Tibial nerve (tissue), 4 donors: ENCODE data around the gene SMG6. TPM values are rescaled to one million over a fixed set of nuclear protein-coding genes. Genes with fewer than 3 reads are reported as not detected.

Source experiments
- DNase-seq, 2 donors: peaks; one replicate each; pipeline ENCODE4 v3.0.0-alpha.2; 2019; ENCODE audit warnings: low spot score in 2 of 2
- H3K27ac ChIP-seq, 4 donors: fragments of 200-600 bp; sonication (generic) in 3 of 4; one replicate each; pipeline ENCODE4 v1.5.1; 2017 to 2019; ENCODE audit warnings: mild to moderate bottlenecking in 1 of 4
- H3K27me3 ChIP-seq, 2 donors: fragments of 200-600 bp; sonication (generic) in 1 of 2; one replicate each; pipeline versions ENCODE4 v1.5.1 to v1.6.0; 2017 to 2019
- H3K36me3 ChIP-seq, 3 donors: fragments of 200-600 bp; sonication (generic); one replicate each; pipeline ENCODE4 v1.5.1; 2018 to 2019
- H3K4me1 ChIP-seq, 4 donors: fragments of 200-600 bp; sonication (generic) in 3 of 4; one replicate each; pipeline ENCODE4 v1.5.1; 2017 to 2019
- H3K4me3 ChIP-seq, 4 donors: fragments of 200-600 bp; sonication (generic) in 3 of 4; one replicate each; pipeline ENCODE4 v1.5.1; 2017 to 2019; ENCODE audit warnings: mild to moderate bottlenecking in 1 of 4, moderate library complexity in 1 of 4
- H3K9me3 ChIP-seq, 4 donors: fragments of 200-600 bp; sonication (generic) in 3 of 4; one replicate each; pipeline ENCODE4 v1.5.1; 2017 to 2019
- CTCF ChIP-seq, 5 experiments: fragments of 200-600 bp in 3 of 5; fragments of 450-650 bp in 2 of 5; sonication (generic) in 3 of 5; IDR thresholded peaks; one replicate each; pipeline ENCODE4 v1.5.1; 2016 to 2019; ENCODE audit warnings: antibody characterized with exemption in 5 of 5, mild to moderate bottlenecking in 3 of 5, moderate library complexity in 2 of 5
- EP300 ChIP-seq, 2 donors: sonication (generic); formaldehyde crosslinking; IDR thresholded peaks; one replicate each; pipeline ENCODE4 v1.6.1; 2017; ENCODE audit warnings: antibody characterized with exemption in 2 of 2, mild to moderate bottlenecking in 1 of 2
- POLR2A ChIP-seq, 2 donors: fragments of 450-650 bp; IDR thresholded peaks; one replicate each; pipeline ENCODE4 v1.6.1; 2017; ENCODE audit warnings: antibody characterized with exemption in 2 of 2, mild to moderate bottlenecking in 2 of 2, moderate library complexity in 2 of 2
- WGBS, 2 donors: methylation state at CpG; one replicate each; pipeline ENCODE4 v1.1.5; 2018; 5-methylcytosine and 5-hydroxymethylcytosine counted together
- total RNA-seq, 4 donors: library from RNA; depleted of rRNA; stranded (reverse); fragments of >200 nt; gene quantifications; one replicate each; pipeline ENCODE4 v1.1.0, GENCODE V29; 2016

The SMG6 gene
- total RNA-seq, 4 donors from 2014 or later: 29.5 to 86.5 (median 40.1) TPM

- H3K9me3 ChIP-seq: no peaks in the 10 kb centered on the region
- peak overlapping the region; percentile 14 to 69 (median 48) for H3K4me3 ChIP-seq
- DNase-seq: no peak
- peaks cover 3 to 79% (median 41%) of the 10 kb centered on the region in 4 donors for H3K4me1 ChIP-seq
- peaks cover 0 to 23% of the 10 kb centered on the region in 2 donors for H3K27me3 ChIP-seq
- 3 to 4% methylated on average over 13 to 15 of the region's 16 CpGs for WGBS, 2 donors
- peak overlapping the region in 3 of 4 donors; percentile 55 to 92 (median 92) for H3K27ac ChIP-seq
- peaks cover 0 to 22% (median 0%) of the 10 kb centered on the region in 3 donors for H3K36me3 ChIP-seq
- no peak for TF ChIP-seq EP300 (IDR thresholded peaks at IDR 0.05)
- TF ChIP-seq CTCF (IDR thresholded peaks at IDR 0.05): no peak
- TF ChIP-seq POLR2A (IDR thresholded peaks at IDR 0.05): no peak
Measured at GRCh38 chr17:2054262-2054511, 249.4 kb downstream of the SMG6 start.

GRCh38 chr17:2053380-2054261 is 250.0 kb downstream of the SMG6 start:
- H3K4me3 ChIP-seq: peak overlapping the region; percentile 14 to 69 (median 48)
- H3K4me1 ChIP-seq: peaks cover 3 to 79% (median 41%) of the 10 kb centered on the region in 4 donors
- 4 to 10% methylated on average over 31 to 76 of the region's 84 CpGs for WGBS, 2 donors
- no peaks in the 10 kb centered on the region for H3K9me3 ChIP-seq
- H3K27me3 ChIP-seq: peaks cover 0 to 18% of the 10 kb centered on the region in 2 donors
- peaks cover 0 to 22% (median 0%) of the 10 kb centered on the region in 3 donors for H3K36me3 ChIP-seq
- DNase-seq: peak; percentile 73 to 76
- peak; percentile 51 to 81 (median 67) for TF ChIP-seq CTCF (IDR thresholded peaks at IDR 0.05)
- peak in 1 of 2 donors; percentile 18 for TF ChIP-seq POLR2A (IDR thresholded peaks at IDR 0.05)
- TF ChIP-seq EP300 (IDR thresholded peaks at IDR 0.05): peak in 1 of 2 donors; percentile 27
- H3K27ac ChIP-seq: peak overlapping the region in 3 of 4 donors; percentile 55 to 92 (median 92)

- TF ChIP-seq CTCF (IDR thresholded peaks at IDR 0.05) (no peak), EP300 (IDR thresholded peaks at IDR 0.05) (no peak), POLR2A (IDR thresholded peaks at IDR 0.05) (no peak)
- no peaks in the 10 kb centered on the region for H3K9me3 ChIP-seq
- no peak for DNase-seq
- peak overlapping the region in 1 of 4 donors; percentile 89 for H3K27ac ChIP-seq
- WGBS, 2 donors: 44 to 45% methylated on average over 14 of the region's 14 CpGs
- peaks cover 0 to 8% (median 0%) of the 10 kb centered on the region in 3 donors for H3K36me3 ChIP-seq
- no peak overlapping the region for H3K4me3 ChIP-seq
- H3K4me1 ChIP-seq: peaks cover 3 to 70% (median 39%) of the 10 kb centered on the region in 4 donors
- H3K27me3 ChIP-seq: peaks cover 0 to 18% of the 10 kb centered on the region in 2 donors
Measured at GRCh38 chr17:2051933-2052559, 251.5 kb downstream of the SMG6 start.

- peak overlapping the region; percentile 28 to 89 (median 63) for H3K4me3 ChIP-seq
- H3K4me1 ChIP-seq: peaks cover 3 to 64% (median 37%) of the 10 kb centered on the region in 4 donors
- H3K27ac ChIP-seq: peak overlapping the region in 3 of 4 donors; percentile 6 to 89 (median 25)
- peaks cover 0 to 2% (median 0%) of the 10 kb centered on the region in 3 donors for H3K36me3 ChIP-seq
- H3K9me3 ChIP-seq: no peaks in the 10 kb centered on the region
- 8 to 9% methylated on average over 59 to 74 of the region's 81 CpGs for WGBS, 2 donors
- DNase-seq: no peak
- peaks cover 0 to 18% of the 10 kb centered on the region in 2 donors for H3K27me3 ChIP-seq
- TF ChIP-seq EP300 (IDR thresholded peaks at IDR 0.05) (no peak), CTCF (IDR thresholded peaks at IDR 0.05) (no peak), POLR2A (IDR thresholded peaks at IDR 0.05) (no peak)
Measured at GRCh38 chr17:2051061-2051932, 252.3 kb downstream of the SMG6 start.
